ENCODE measurements around the gene ABI3BP. TPM values are rescaled to one million over a fixed set of nuclear protein-coding genes. Genes with fewer than 3 reads are reported as not detected.
"Not testable (repeated sequence)": the region's sequence is repeated elsewhere in the genome, so short reads cannot be mapped to it uniquely, and the experiment has no call there.

ABI3BP gene
- total RNA-seq, 1 donor from 2014 or later: 52.6 TPM

GRCh38 chr3:100947119-100947518 lies 46.1 kb downstream of the ABI3BP start:
- DNase-seq (ENCODE audit: low read depth): no peak

GRCh38 chr3:100946096-100946495 lies 47.1 kb downstream of the ABI3BP start:
- not testable (repeated sequence) for DNase-seq (ENCODE audit: low read depth)

- no peak for DNase-seq (ENCODE audit: low read depth)
These were observed 51.8 kb downstream of the ABI3BP start for GRCh38 chr3:100941451-100941850.

DNA sequence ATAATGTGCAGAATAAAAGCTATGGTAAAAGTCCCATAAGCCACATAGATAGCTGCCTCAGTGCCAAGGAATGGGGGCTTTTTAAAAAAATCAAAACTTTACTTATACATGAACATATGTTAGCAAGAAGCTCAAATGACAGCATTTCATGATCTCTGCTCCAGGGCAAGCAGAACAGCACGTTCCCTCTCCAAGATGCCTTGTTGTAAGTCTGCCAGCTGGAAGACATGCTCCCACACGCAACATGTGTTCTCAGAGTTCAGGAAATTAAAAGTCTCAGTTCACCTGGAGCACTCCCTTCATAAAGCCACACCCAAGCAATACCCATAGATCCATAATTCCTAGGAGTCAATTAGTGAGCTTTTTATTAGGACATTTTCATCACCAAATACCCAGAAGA lies 52.2 kb downstream of the ABI3BP start:
- DNase-seq (ENCODE audit: low read depth): no peak

- no peak for DNase-seq (ENCODE audit: low read depth)
These were observed 56.3 kb downstream of the ABI3BP start for GRCh38 chr3:100936931-100937330.

- DNase-seq (ENCODE audit: low read depth): no peak
These were observed 60.7 kb downstream of the ABI3BP start for GRCh38 chr3:100932491-100932890.

GRCh38 chr3:100928638-100929428 lies 64.4 kb downstream of the ABI3BP start:
- peak; percentile 67 for DNase-seq (ENCODE audit: low read depth)

- peak; percentile 20 for DNase-seq (ENCODE audit: low read depth)
These were observed 65.4 kb downstream of the ABI3BP start for GRCh38 chr3:100927775-100928174.

DNA sequence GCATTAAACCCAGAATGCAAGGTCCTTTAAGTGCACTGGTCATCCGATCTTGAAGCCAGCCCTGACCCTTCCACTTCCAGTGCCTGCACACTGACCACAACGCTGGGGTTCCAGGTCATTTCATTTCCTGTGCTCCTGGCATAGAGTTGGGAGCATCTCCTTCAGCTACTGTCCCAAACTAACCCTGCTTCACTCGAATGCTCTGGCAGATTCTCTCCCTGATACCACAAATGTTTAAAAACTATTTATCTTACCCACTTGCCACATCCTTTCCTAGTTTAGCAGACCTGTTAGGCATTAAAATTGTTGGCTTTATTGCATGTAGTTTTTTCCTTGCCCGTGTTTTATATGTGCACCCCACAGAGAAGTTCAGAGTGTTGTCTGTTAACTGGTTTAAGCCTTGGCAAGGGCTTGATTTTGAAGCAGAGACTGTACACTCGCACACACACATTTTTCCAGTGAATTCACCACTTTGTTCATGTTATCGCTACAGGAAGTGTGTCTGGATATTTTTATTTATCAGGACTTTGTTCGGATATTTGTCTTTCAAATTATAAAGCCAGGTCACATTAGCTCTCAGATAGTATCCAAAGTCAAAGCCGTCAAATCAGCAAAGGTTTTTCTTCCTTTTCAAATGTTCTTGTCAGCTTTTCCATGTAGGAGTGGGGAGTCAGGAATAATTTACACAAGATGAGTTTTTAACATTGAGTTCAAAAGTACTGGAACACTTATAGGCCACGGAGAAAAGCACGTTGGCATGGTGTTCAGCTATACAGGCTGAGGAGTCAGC lies 77.3 kb downstream of the ABI3BP start:
- DNase-seq (ENCODE audit: low read depth): peak; percentile 79

DNA sequence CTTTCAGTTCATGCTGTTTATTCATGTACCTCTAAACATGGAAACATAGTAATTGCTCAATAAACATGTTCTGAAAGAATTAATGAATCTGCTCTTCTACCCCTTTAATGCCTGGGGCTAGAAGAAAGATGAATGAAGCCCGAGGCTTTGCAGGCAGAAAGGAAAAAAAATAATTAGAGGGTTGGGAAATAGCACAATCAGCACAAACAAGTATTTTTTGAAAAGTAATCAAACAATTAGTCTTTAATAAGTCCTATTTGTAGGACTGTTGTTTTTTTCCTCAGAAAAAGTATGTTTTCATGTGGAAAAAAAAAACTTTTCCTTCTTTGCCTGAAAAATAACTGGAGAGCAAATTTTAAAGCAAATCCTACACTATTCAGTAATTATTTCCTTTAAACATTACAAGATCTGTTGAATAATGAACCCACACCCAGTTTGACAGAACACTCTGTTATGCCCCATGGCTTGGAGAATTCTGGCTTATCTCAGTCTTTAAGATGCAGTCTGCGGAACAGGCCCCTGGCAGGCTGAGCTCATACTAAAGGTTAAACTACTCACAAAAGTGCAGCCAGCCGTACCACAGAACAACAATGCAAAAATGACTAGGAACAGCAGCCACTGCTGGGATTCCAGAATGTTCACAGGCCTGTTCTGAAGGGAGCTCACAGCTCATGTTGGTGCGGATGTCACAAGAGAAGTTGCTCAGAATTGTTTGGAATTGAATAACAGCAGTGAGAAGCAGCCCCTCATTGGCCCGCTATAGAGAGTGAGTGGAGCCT lies 79.2 kb downstream of the ABI3BP start:
- DNase-seq (ENCODE audit: low read depth): peak; percentile 98

GRCh38 chr3:100912976-100913545 lies 80.2 kb downstream of the ABI3BP start:
- DNase-seq (ENCODE audit: low read depth): no peak

DNA sequence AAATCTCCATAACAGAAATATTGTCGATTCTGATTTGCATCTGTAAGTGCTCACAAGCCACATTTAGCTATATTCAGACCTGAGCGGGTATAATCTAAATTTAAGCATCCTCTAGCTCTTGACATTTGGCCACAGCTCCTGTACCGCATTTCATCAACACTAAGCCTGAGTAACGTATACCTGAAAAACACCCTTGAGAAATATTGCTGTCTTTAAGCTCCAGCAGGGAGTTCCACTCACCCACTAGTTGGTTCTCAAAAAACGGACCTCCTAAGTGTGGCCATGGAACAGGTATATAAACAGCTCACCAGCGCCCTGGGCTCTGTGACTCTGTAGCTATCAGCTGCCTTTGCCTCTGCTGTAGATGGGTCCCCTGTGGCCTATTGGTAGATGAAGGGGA lies 80.7 kb downstream of the ABI3BP start:
- DNase-seq (ENCODE audit: low read depth): no peak

- DNase-seq (ENCODE audit: low read depth): no peak
These were observed 81.3 kb downstream of the ABI3BP start for GRCh38 chr3:100911956-100912355.

DNA sequence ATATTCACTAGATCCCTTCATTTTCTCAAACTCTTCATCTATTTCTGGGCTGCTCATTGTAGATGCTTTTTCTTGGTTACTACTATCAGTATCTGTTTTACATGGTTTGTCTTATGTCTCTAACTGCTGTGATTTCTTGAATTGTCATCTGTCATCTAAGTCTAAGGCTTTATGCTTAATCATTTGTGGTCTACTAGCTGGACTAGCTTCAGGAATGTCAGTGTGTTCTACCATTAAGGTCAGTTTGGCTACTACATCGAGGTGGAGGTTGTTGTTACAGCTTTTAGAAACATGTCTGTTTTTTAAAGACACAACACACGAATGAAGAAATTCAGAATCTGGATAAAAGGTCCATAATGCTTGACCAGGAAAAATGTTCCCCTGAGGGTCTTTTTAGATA lies 82.2 kb downstream of the ABI3BP start:
- DNase-seq (ENCODE audit: low read depth): peak; percentile 60

- DNase-seq (ENCODE audit: low read depth): no peak
These were observed 90.6 kb downstream of the ABI3BP start for GRCh38 chr3:100902572-100902971.

- DNase-seq (ENCODE audit: low read depth): no peak
These were observed 92.4 kb downstream of the ABI3BP start for GRCh38 chr3:100900671-100901335.

DNA sequence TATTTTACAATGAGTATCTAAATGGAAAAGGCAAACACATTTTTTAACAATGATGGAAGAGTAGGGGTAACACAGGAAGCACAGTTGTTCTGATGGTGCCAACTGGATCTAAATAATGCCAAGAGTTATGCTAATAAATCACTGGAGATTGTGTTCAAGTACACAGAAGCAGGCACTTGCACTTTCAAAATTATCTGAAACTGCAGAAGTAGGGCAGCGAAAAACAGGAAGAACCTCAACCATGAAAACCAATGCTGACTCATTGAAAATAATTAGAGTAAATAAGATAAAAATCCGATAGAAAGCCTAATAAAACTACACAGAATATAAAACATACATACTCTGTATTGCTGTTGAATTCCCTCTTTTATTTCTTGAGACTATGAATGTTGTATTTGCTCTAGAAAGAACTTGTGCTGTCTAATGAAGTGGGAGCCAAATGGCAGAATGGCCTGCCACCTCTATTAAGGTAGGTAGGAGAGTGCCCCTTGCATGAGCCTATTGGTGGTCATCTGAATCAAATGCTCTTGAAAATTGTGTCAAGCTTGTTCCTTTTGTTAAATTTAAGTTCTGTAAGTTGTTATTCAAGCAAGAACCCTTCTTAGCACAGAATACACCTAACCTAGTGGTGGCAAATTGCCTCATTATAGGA lies 93.7 kb downstream of the ABI3BP start:
- no peak for DNase-seq (ENCODE audit: low read depth)

DNA sequence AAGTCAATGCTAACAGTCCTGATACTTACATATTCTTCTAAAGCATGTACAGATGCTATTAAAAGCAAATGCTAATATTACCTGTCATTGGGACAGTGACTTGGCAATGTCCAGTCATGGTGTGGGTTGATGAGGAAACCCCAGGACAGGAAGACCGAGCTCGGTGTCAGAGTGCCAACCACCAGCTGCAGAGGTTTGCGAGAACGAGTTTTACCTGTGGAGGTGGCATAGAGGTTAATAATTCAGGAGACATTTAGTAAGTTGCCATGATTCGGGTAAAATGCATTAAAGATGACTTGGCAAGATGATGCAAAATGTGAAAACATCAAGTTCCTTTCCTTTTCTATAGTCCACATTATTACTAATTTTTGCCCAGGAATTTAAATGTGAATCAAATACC lies 94.5 kb downstream of the ABI3BP start:
- DNase-seq (ENCODE audit: low read depth): no peak

DNA sequence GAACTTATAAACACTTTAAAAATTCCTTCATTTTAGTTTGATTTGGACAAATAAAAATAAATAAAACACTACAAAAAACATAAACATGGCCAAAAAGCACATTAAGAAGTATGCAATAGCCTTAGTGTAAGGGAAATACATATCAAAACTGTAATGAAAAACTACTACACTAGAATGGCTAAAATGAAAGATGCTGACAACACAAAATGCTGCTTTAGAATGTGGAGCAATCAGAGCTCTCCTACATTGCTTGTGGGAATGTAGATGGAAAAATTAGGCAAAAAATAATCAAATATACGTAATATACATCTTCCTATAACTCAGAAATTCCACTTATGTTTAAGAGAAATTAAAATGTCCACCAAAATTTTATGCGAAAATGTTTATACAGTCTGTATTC lies 96.2 kb downstream of the ABI3BP start:
- DNase-seq (ENCODE audit: low read depth): no peak

GRCh38 chr3:100893590-100893989 lies 99.6 kb downstream of the ABI3BP start:
- peak; percentile 45 for DNase-seq (ENCODE audit: low read depth)

GRCh38 chr3:100893108-100893507 lies 100.1 kb downstream of the ABI3BP start:
- no peak for DNase-seq (ENCODE audit: low read depth)

All from renal cortical epithelial cell (primary cell).